ENCODE results near the gene NOSIP.

NOSIP gene

GRCh38 chr19:49591731-49592485, 11.6 kb upstream of the NOSIP start:
- Mint-ChIP-seq H3K4me3 (peak overlapping the region; percentile 79 to 89), H3K27me3 (no peaks in the 10 kb centered on the region), H3K9me3 (no peaks in the 10 kb centered on the region), H3K27ac (peak overlapping the region in 1 of 2 donors; percentile 78), H3K4me1 (ENCODE audit: low read depth in 2 of 2) (peaks cover 34 to 36% of the 10 kb centered on the region in 2 donors), H3K36me3 (ENCODE audit: insufficient read depth) (peaks cover 37% of the 10 kb centered on the region)
- DNase-seq (peak in 1 of 3 experiments; percentile 19), ATAC-seq (replicated peaks) (no peak)

- Mint-ChIP-seq H3K27ac (peak within 1 kb of the TSS; percentile 2 to 87), H3K9me3 (no peaks in the 10 kb centered on the region), H3K4me1 (ENCODE audit: low read depth in 2 of 2) (peaks cover 34 to 36% of the 10 kb centered on the region in 2 donors), H3K36me3 (ENCODE audit: insufficient read depth) (peaks cover 36% of the 10 kb centered on the region), H3K27me3 (no peaks in the 10 kb centered on the region), H3K4me3 (peak within 1 kb of the TSS; percentile 79 to 89)
- DNase-seq, result peak; percentile 55 to 63 (median 62)
- ATAC-seq (replicated peaks), result peak; percentile 23
Measured at GRCh38 chr19:49590971-49591730, 10.8 kb upstream of the NOSIP start, which contains the start of gene PRR12. Gene PRR12, plus strand, starts transcription at chr19:49591182. Its CDS starts 473 bp downstream, at chr19:49591655.

- Mint-ChIP-seq H3K4me3 (peak overlapping the region; percentile 79 to 89), H3K27me3 (no peaks in the 10 kb centered on the region), H3K4me1 (ENCODE audit: low read depth in 2 of 2) (peaks cover 34 to 36% of the 10 kb centered on the region in 2 donors), H3K27ac (peak overlapping the region; percentile 2 to 87), H3K36me3 (ENCODE audit: insufficient read depth) (peaks cover 33% of the 10 kb centered on the region), H3K9me3 (no peaks in the 10 kb centered on the region)
- peak; percentile 91 to 94 (median 94) for DNase-seq
- peak; percentile 77 for ATAC-seq (replicated peaks)
Measured at GRCh38 chr19:49590071-49590970, 10.0 kb upstream of the NOSIP start.

GRCh38 chr19:49589502-49589905, 9.1 kb upstream of the NOSIP start:
- ATAC-seq (replicated peaks) (no peak), DNase-seq (no peak)
- Mint-ChIP-seq H3K27me3 (no peaks in the 10 kb centered on the region), H3K9me3 (no peaks in the 10 kb centered on the region), H3K36me3 (ENCODE audit: insufficient read depth) (peaks cover 29% of the 10 kb centered on the region), H3K27ac (peak overlapping the region; percentile 5 to 87), H3K4me1 (ENCODE audit: low read depth in 2 of 2) (peaks cover 33 to 34% of the 10 kb centered on the region in 2 donors), H3K4me3 (no peak overlapping the region)

GRCh38 chr19:49588365-49589122, 8.2 kb upstream of the NOSIP start:
- DNase-seq (peak in 1 of 3 experiments; percentile 19), ATAC-seq (replicated peaks) (peak; percentile 5)
- Mint-ChIP-seq H3K36me3 (ENCODE audit: insufficient read depth) (peaks cover 22% of the 10 kb centered on the region), H3K9me3 (no peaks in the 10 kb centered on the region), H3K4me1 (ENCODE audit: low read depth in 2 of 2) (peaks cover 23 to 27% of the 10 kb centered on the region in 2 donors), H3K4me3 (no peak overlapping the region), H3K27me3 (no peaks in the 10 kb centered on the region), H3K27ac (peak overlapping the region; percentile 5 to 24)

GRCh38 chr19:49587227-49587626, 6.9 kb upstream of the NOSIP start:
- peaks cover 10% of the 10 kb centered on the region for H3K36me3 Mint-ChIP-seq (ENCODE audit: insufficient read depth)
- H3K4me1 Mint-ChIP-seq (ENCODE audit: low read depth in 2 of 2), result peaks cover 10 to 14% of the 10 kb centered on the region in 2 donors
- H3K27me3 Mint-ChIP-seq, result no peaks in the 10 kb centered on the region
- H3K9me3 Mint-ChIP-seq, result no peaks in the 10 kb centered on the region
- no peak for ATAC-seq (replicated peaks)
- no peak for DNase-seq
- no peak overlapping the region for H3K4me3 Mint-ChIP-seq
- no peak overlapping the region for H3K27ac Mint-ChIP-seq

GRCh38 chr19:49585023-49585422, 4.7 kb upstream of the NOSIP start:
- H3K27ac Mint-ChIP-seq, result no peak overlapping the region
- no peak for DNase-seq
- no peak overlapping the region for H3K4me3 Mint-ChIP-seq
- peaks cover 7% of the 10 kb centered on the region for H3K36me3 Mint-ChIP-seq (ENCODE audit: insufficient read depth)
- peaks cover 11 to 14% of the 10 kb centered on the region in 2 donors for H3K4me1 Mint-ChIP-seq (ENCODE audit: low read depth in 2 of 2)
- no peaks in the 10 kb centered on the region for H3K27me3 Mint-ChIP-seq
- no peak for ATAC-seq (replicated peaks)
- no peaks in the 10 kb centered on the region for H3K9me3 Mint-ChIP-seq

- ATAC-seq (replicated peaks), result no peak
- Mint-ChIP-seq H3K4me3 (no peak overlapping the region), H3K27ac (no peak overlapping the region), H3K36me3 (ENCODE audit: insufficient read depth) (peaks cover 8% of the 10 kb centered on the region), H3K4me1 (ENCODE audit: low read depth in 2 of 2) (peaks cover 13 to 19% of the 10 kb centered on the region in 2 donors), H3K27me3 (no peaks in the 10 kb centered on the region), H3K9me3 (no peaks in the 10 kb centered on the region)
- DNase-seq, result no peak
Measured at GRCh38 chr19:49583239-49583638, 2.9 kb upstream of the NOSIP start.

GRCh38 chr19:49581007-49581508, 702 bp upstream of the NOSIP start, which contains the start of gene PRRG2:
Gene PRRG2, plus strand, starts transcription at chr19:49581316. Its CDS starts 1,904 bp downstream, at chr19:49583220.
- Mint-ChIP-seq H3K36me3 (ENCODE audit: insufficient read depth) (peaks cover 8% of the 10 kb centered on the region), H3K27me3 (no peaks in the 10 kb centered on the region), H3K9me3 (no peaks in the 10 kb centered on the region), H3K27ac (peak within 1 kb of the TSS; percentile 44 to 86), H3K4me1 (ENCODE audit: low read depth in 2 of 2) (peaks cover 16 to 27% of the 10 kb centered on the region in 2 donors), H3K4me3 (peak within 1 kb of the TSS; percentile 88)
- DNase-seq (no peak), ATAC-seq (replicated peaks) (no peak)

GRCh38 chr19:49579947-49580263, 451 bp downstream of the NOSIP start:
- Mint-ChIP-seq H3K27ac (peak overlapping the region; percentile 44 to 86), H3K4me1 (ENCODE audit: low read depth in 2 of 2) (peaks cover 16 to 27% of the 10 kb centered on the region in 2 donors), H3K36me3 (ENCODE audit: insufficient read depth) (peaks cover 20% of the 10 kb centered on the region), H3K27me3 (no peaks in the 10 kb centered on the region), H3K9me3 (no peaks in the 10 kb centered on the region), H3K4me3 (peak overlapping the region; percentile 88)
- DNase-seq, result no peak
- no peak for ATAC-seq (replicated peaks)

- Mint-ChIP-seq H3K27me3 (no peaks in the 10 kb centered on the region), H3K36me3 (ENCODE audit: insufficient read depth) (peaks cover 27% of the 10 kb centered on the region), H3K4me3 (peak overlapping the region; percentile 88), H3K9me3 (no peaks in the 10 kb centered on the region), H3K27ac (peak overlapping the region in 1 of 2 donors; percentile 44), H3K4me1 (ENCODE audit: low read depth in 2 of 2) (peaks cover 16 to 27% of the 10 kb centered on the region in 2 donors)
- no peak for ATAC-seq (replicated peaks)
- DNase-seq, result no peak
Measured at GRCh38 chr19:49579193-49579592, 1.2 kb downstream of the NOSIP start.

- no peaks in the 10 kb centered on the region for H3K27me3 Mint-ChIP-seq
- no peak overlapping the region for H3K4me3 Mint-ChIP-seq
- ATAC-seq (replicated peaks) (no peak), DNase-seq (no peak)
- H3K4me1 Mint-ChIP-seq (ENCODE audit: low read depth in 2 of 2), result peaks cover 15 to 23% of the 10 kb centered on the region in 2 donors
- no peaks in the 10 kb centered on the region for H3K9me3 Mint-ChIP-seq
- H3K36me3 Mint-ChIP-seq (ENCODE audit: insufficient read depth), result peaks cover 42% of the 10 kb centered on the region
- H3K27ac Mint-ChIP-seq, result no peak overlapping the region
Measured at GRCh38 chr19:49574206-49574755, 6.1 kb downstream of the NOSIP start.

Data from effector memory CD8-positive, alpha-beta T cell (primary cell).